H9 (cell line): ENCODE data around the gene PSMD8. TPM values are rescaled to one million over a fixed set of nuclear protein-coding genes. Genes with fewer than 3 reads are reported as not detected.
A peak's percentile ranks its signal among the peaks of the same experiment; 100 is the strongest.

Experiments used
- DNase-seq: peaks from one replicate; pipeline ENCODE4 v3.0.0-alpha.2; 2017
- H2AFZ ChIP-seq: one replicate; pipeline ENCODE4 v1.6.1; 2013; ENCODE audit warnings: mild to moderate bottlenecking, low read length, control low read depth, moderate library complexity
- H2AK5ac ChIP-seq: 2 replicates; pipeline ENCODE4 v1.6.1; 2013; ENCODE audit warnings: low read length, control low read depth, mixed read lengths; ENCODE audit not compliant: insufficient read length
- H2BK120ac ChIP-seq: one replicate; pipeline ENCODE4 v1.6.1; 2013; ENCODE audit warnings: low read depth, mild to moderate bottlenecking, low read length, control low read depth, inconsistent platforms; ENCODE audit not compliant: poor library complexity, severe bottlenecking
- H2BK12ac ChIP-seq: 2 replicates; pipeline ENCODE4 v1.6.1; 2013; ENCODE audit warnings: low read length, control low read depth, mixed read lengths, low read depth; ENCODE audit not compliant: insufficient read length
- H2BK15ac ChIP-seq: 2 replicates; pipeline ENCODE4 v1.6.1; 2013; ENCODE audit warnings: low read depth, low read length, control low read depth
- H2BK20ac ChIP-seq: one replicate; pipeline ENCODE4 v1.6.1; 2013; ENCODE audit warnings: low read depth, mild to moderate bottlenecking, low read length, control low read depth, inconsistent platforms; ENCODE audit not compliant: poor library complexity, severe bottlenecking
- H2BK5ac ChIP-seq: 2 replicates; pipeline ENCODE4 v1.6.1; 2013; ENCODE audit warnings: low read length, control low read depth, mixed read lengths; ENCODE audit not compliant: insufficient read length
- H3K14ac ChIP-seq: 2 replicates; pipeline ENCODE4 v1.6.1; 2013; ENCODE audit warnings: low read length, control low read depth; ENCODE audit not compliant: insufficient read depth
- H3K18ac ChIP-seq: 2 replicates; pipeline ENCODE4 v1.6.1; 2013; ENCODE audit warnings: low read depth, mild to moderate bottlenecking, mixed read lengths, low read length, control low read depth; ENCODE audit not compliant: insufficient read length
- H3K23ac ChIP-seq: 2 replicates; pipeline ENCODE4 v1.6.1; 2013; ENCODE audit warnings: low read length, control low read depth, mixed read lengths, low read depth; ENCODE audit not compliant: insufficient read length
- H3K23me2 ChIP-seq: 2 replicates; pipeline ENCODE4 v1.6.1; 2013; ENCODE audit warnings: low read depth, mild to moderate bottlenecking, mixed read lengths, low read length, control low read depth; ENCODE audit not compliant: insufficient read length, poor library complexity, severe bottlenecking
- H3K27ac ChIP-seq: 2 replicates; pipeline ENCODE4 v1.5.1; 2013; ENCODE audit warnings: low read length, control low read depth, mixed read lengths, low read depth; ENCODE audit not compliant: insufficient read length
- H3K27me3 ChIP-seq: 2 replicates; pipeline ENCODE4 v1.6.1; 2013; ENCODE audit warnings: low read length, control low read depth, inconsistent platforms; ENCODE audit not compliant: insufficient read depth
- H3K4ac ChIP-seq: 2 replicates; pipeline ENCODE4 v1.6.1; 2013; ENCODE audit warnings: low read depth, mild to moderate bottlenecking, control low read depth, inconsistent platforms, low read length, moderate library complexity
- H3K4me1 ChIP-seq: 2 replicates; pipeline ENCODE4 v1.6.1; 2013; ENCODE audit warnings: low read length, control low read depth, inconsistent platforms; ENCODE audit not compliant: insufficient read depth
- H3K4me2 ChIP-seq: 2 replicates; pipeline ENCODE4 v1.6.1; 2013; ENCODE audit warnings: low read length, control low read depth, mixed read lengths; ENCODE audit not compliant: insufficient read length, insufficient read depth
- H3K56ac ChIP-seq: 2 replicates; pipeline ENCODE4 v1.6.1; 2013; ENCODE audit warnings: low read depth, mild to moderate bottlenecking, mixed read lengths, low read length, control low read depth; ENCODE audit not compliant: insufficient read length
- H3K79me1 ChIP-seq: 2 replicates; pipeline ENCODE4 v1.6.1; 2013; ENCODE audit warnings: low read depth, mild to moderate bottlenecking, moderate library complexity, low read length, control low read depth, inconsistent platforms; ENCODE audit not compliant: insufficient read depth, poor library complexity, severe bottlenecking
- H3K79me2 ChIP-seq: 2 replicates; pipeline ENCODE4 v1.6.1; 2013; ENCODE audit warnings: low read length, control low read depth, inconsistent platforms; ENCODE audit not compliant: insufficient read depth
- H3K9ac ChIP-seq: 2 replicates; pipeline ENCODE4 v1.6.1; 2013; ENCODE audit warnings: low read length, control low read depth, mixed read lengths; ENCODE audit not compliant: insufficient read length; ENCODE audit errors: extremely low read depth
- H3K9me3 ChIP-seq: one replicate; pipeline ENCODE4 v1.6.1; 2013; ENCODE audit warnings: low read depth, low read length, inconsistent platforms; ENCODE audit not compliant: control insufficient read depth
- H3T11ph ChIP-seq: one replicate; pipeline ENCODE4 v1.6.1; 2013; ENCODE audit warnings: mild to moderate bottlenecking, low read length, control low read depth, inconsistent platforms
- H4K20me1 ChIP-seq: one replicate; pipeline ENCODE4 v1.6.1; 2013; ENCODE audit not compliant: control insufficient read depth, insufficient read length, insufficient read depth
- H4K5ac ChIP-seq: 2 replicates; pipeline ENCODE4 v1.6.1; 2013; ENCODE audit warnings: low read depth, mild to moderate bottlenecking, mixed read lengths, low read length, control low read depth; ENCODE audit not compliant: insufficient read length
- H4K8ac ChIP-seq: replicated peaks from 2 replicates; pipeline ENCODE4 v1.6.1; 2013; ENCODE audit warnings: low read length, control low read depth, mixed read lengths, low read depth; ENCODE audit not compliant: insufficient read length
- H4K91ac ChIP-seq: 2 replicates; pipeline ENCODE4 v1.6.1; 2013; ENCODE audit warnings: low read depth, mild to moderate bottlenecking, moderate library complexity, mixed read lengths, low read length, control low read depth; ENCODE audit not compliant: insufficient read length
- H3K27ac Mint-ChIP-seq, 3 experiments: 2 replicates in 2 of 3; 3 replicates in 1 of 3; pipeline ENCODE4 v1.8.0; 2020 to 2021; ENCODE audit warnings: mixed read lengths in 3 of 3, mild to moderate bottlenecking in 1 of 3, moderate library complexity in 1 of 3
- H3K27me3 Mint-ChIP-seq: 2 replicates; pipeline ENCODE4 v1.8.0; 2021; ENCODE audit warnings: low read depth, mild to moderate bottlenecking, moderate library complexity, mixed read lengths
- H3K36me3 Mint-ChIP-seq, 3 experiments: 2 replicates in 2 of 3; 3 replicates in 1 of 3; pipeline ENCODE4 v1.8.0; 2020 to 2021; ENCODE audit warnings: low read depth in 3 of 3, mixed read lengths in 3 of 3; ENCODE audit not compliant: insufficient read depth in 1 of 3
- H3K4me1 Mint-ChIP-seq, 2 experiments: 2 replicates each; pipeline ENCODE4 v1.8.0; 2020; ENCODE audit warnings: mixed read lengths in 2 of 2
- H3K4me3 Mint-ChIP-seq, 2 experiments: 2 replicates in 1 of 2; 3 replicates in 1 of 2; pipeline ENCODE4 v1.8.0; 2020 to 2021; ENCODE audit warnings: mild to moderate bottlenecking in 2 of 2, mixed read lengths in 2 of 2, moderate library complexity in 1 of 2
- H3K9me3 Mint-ChIP-seq, 2 experiments: 2 replicates in 1 of 2; 3 replicates in 1 of 2; pipeline ENCODE4 v1.8.0; 2020; ENCODE audit warnings: mild to moderate bottlenecking in 2 of 2, mixed read lengths in 2 of 2, moderate library complexity in 1 of 2
- CTCF ChIP-seq: fragments of 200-600 bp; sonication (generic); conservative IDR thresholded peaks from 3 replicates; pipeline ENCODE4 v1.8.0; 2021; ENCODE audit warnings: antibody characterized with exemption, mild to moderate bottlenecking
- WGBS: extraction: QIAGEN DNeasy Blood & Tissue Kit; methylation state at CpG from one replicate; pipeline ENCODE4 v1.1.7; 2013; ENCODE audit warnings: missing lambda C conversion rate, low lambda C conversion rate, mixed read lengths; ENCODE audit not compliant: insufficient read length; ENCODE audit errors: extremely low coverage; 5-methylcytosine and 5-hydroxymethylcytosine counted together
- total RNA-seq: library from RNA; stranded (reverse); gene quantifications from 2 replicates; pipeline ENCODE4 v1.2.1, GENCODE V29; 2021

The PSMD8 gene
- total RNA-seq, 1 experiment from 2014 or later, result 189 TPM

- Histone ChIP-seq H3K27me3 (peaks cover 3% of the 10 kb centered on the region; the same call in 1 of the 2 replicates), H3K79me2 (no peaks in the 10 kb centered on the region), H2BK15ac (no peak overlapping the region), H2AK5ac (no peak overlapping the region), H3K4me1 (no peaks in the 10 kb centered on the region), H3K79me1 (no peaks in the 10 kb centered on the region), H4K20me1 (no peaks in the 10 kb centered on the region), H2BK20ac (no peak overlapping the region), H3K27ac (no peak overlapping the region), H3K9ac (no peak overlapping the region), H4K5ac (no peak overlapping the region), H3K4me2 (no peak overlapping the region), H2BK5ac (no peak overlapping the region), H3K4ac (no peak overlapping the region), H2AFZ (no peak overlapping the region), H3K14ac (no peak overlapping the region), H2BK120ac (no peak overlapping the region), H3K56ac (no peak overlapping the region), H3T11ph (no peak overlapping the region), H3K23me2 (peaks cover 5% of the 10 kb centered on the region), H2BK12ac (no peak overlapping the region), H3K9me3 (no peaks in the 10 kb centered on the region), H4K91ac (no peak overlapping the region), H3K18ac (no peak overlapping the region), H3K23ac (no peak overlapping the region), H4K8ac (no peak overlapping the region)
- H3K9me3 Mint-ChIP-seq, result no peaks in the 10 kb centered on the region
- no peak for DNase-seq
- no CpG with 5 or more reads among the region's 18 CpGs for WGBS
- peaks cover 49% of the 10 kb centered on the region for H3K27me3 Mint-ChIP-seq
- peaks cover 0 to 15% (median 12%) of the 10 kb centered on the region in 3 experiments; a peak in 4 of 7 replicates for H3K36me3 Mint-ChIP-seq
- TF ChIP-seq CTCF, result no peak
- peaks cover 2 to 6% of the 10 kb centered on the region in 2 experiments; a peak in 2 of 4 replicates for H3K4me1 Mint-ChIP-seq
- H3K4me3 Mint-ChIP-seq, result peak overlapping the region; percentile 46 to 84
- no peak overlapping the region; a peak in 1 of 7 replicates for H3K27ac Mint-ChIP-seq
These were observed 28.2 kb downstream of the PSMD8 start for GRCh38 chr19:38402623-38402966.
